PC-3 (cell line): ENCODE measurements around the gene ZNF343. TPM values are rescaled to one million over a fixed set of nuclear protein-coding genes. Genes with fewer than 3 reads are reported as not detected.

Experiments
- ATAC-seq: fragments of 200-7000 bp; cut with Tn5 transposase; 2 replicates; pipeline ENCODE4 v1.9.1; 2020; ENCODE audit warnings: mild to moderate bottlenecking, moderate library complexity
- BruUV-seq: library from RNA; stranded (reverse); fragments of 400-500 nt; replicated peaks from 2 replicates; lab custom pipeline; 2021; lab: Mats Ljungman, UMichigan
- CTCF ChIA-PET: fragments of 300-600 bp; sonication (Branson Sonifier 250); formaldehyde crosslinking; loops from one replicate; lab custom pipeline; 2022; ENCODE audit warnings: antibody characterized with exemption; lab: Charles Lee
- POLR2A ChIA-PET: fragments of 300-600 bp; sonication (Branson Sonifier 250); formaldehyde crosslinking; loops from one replicate; lab custom pipeline; 2022; ENCODE audit warnings: antibody characterized with exemption; ENCODE audit not compliant: unreplicated experiment; lab: Charles Lee
- DNase-seq: peaks from one replicate; pipeline ENCODE4 v3.0.0-alpha.2; 2015
- H2AFZ ChIP-seq: fragments of 300-600 bp; sonication (generic); 2 replicates; pipeline ENCODE4 v1.6.0; 2016; ENCODE audit warnings: antibody characterized with exemption, low read length
- H3F3A ChIP-seq: fragments of 300-600 bp; sonication (generic); one replicate; pipeline ENCODE4 v1.6.0; 2017; ENCODE audit warnings: antibody characterized with exemption, low read length, control low read depth, mild to moderate bottlenecking; ENCODE audit not compliant: unreplicated experiment
- H3K27ac ChIP-seq: fragments of 300-600 bp; sonication (generic); 2 replicates; pipeline ENCODE4 v1.5.1; 2016; ENCODE audit warnings: mild to moderate bottlenecking, low read length
- H3K27me3 ChIP-seq: fragments of 300-600 bp; sonication (generic); 2 replicates; pipeline ENCODE4 v1.6.1; 2016; ENCODE audit warnings: low read length, mixed read lengths
- H3K36me3 ChIP-seq: fragments of 300-600 bp; sonication (generic); 2 replicates; pipeline ENCODE4 v1.6.1; 2016; ENCODE audit warnings: low read depth, mixed run types, low read length, mixed read lengths
- H3K4me1 ChIP-seq: fragments of 300-600 bp; sonication (generic); 2 replicates; pipeline ENCODE4 v1.5.1; 2016; ENCODE audit warnings: low read length; ENCODE audit not compliant: insufficient read depth
- H3K4me2 ChIP-seq: fragments of 300-600 bp; sonication (generic); 2 replicates; pipeline ENCODE4 v1.6.0; 2016; ENCODE audit warnings: low read length
- H3K4me3 ChIP-seq: fragments of 300-600 bp; sonication (generic); 2 replicates; pipeline ENCODE4 v1.5.1; 2016; ENCODE audit warnings: mild to moderate bottlenecking, low read length, mixed read lengths
- H3K79me2 ChIP-seq: fragments of 300-600 bp; sonication (generic); 2 replicates; pipeline ENCODE4 v1.6.1; 2017; ENCODE audit warnings: low read length, mixed read lengths
- H3K9ac ChIP-seq: fragments of 300-600 bp; sonication (generic); 2 replicates; pipeline ENCODE4 v1.6.0; 2016; ENCODE audit warnings: mild to moderate bottlenecking, low read length
- H3K9me2 ChIP-seq: fragments of 300-600 bp; sonication (generic); replicated peaks from 2 replicates; pipeline ENCODE4 v1.6.1; 2016; ENCODE audit warnings: mixed run types, low read length, mixed read lengths
- H3K9me3 ChIP-seq: fragments of 300-600 bp; sonication (generic); 2 replicates; pipeline ENCODE4 v1.6.1; 2016; ENCODE audit warnings: low read length, mixed read lengths
- H4K20me1 ChIP-seq: fragments of 300-600 bp; sonication (generic); 2 replicates; pipeline ENCODE4 v1.6.1; 2016; ENCODE audit warnings: low read length, mixed read lengths
- CTCF ChIP-seq: fragments of 300-600 bp; sonication (generic); conservative IDR thresholded peaks from 2 replicates; pipeline ENCODE4 v1.5.1; 2017; ENCODE audit warnings: antibody characterized with exemption, low read depth, mild to moderate bottlenecking, low read length
- EZH2 ChIP-seq: fragments of 300-600 bp; sonication (generic); IDR thresholded peaks from one replicate; pipeline ENCODE4 v1.6.1; 2017; ENCODE audit warnings: antibody characterized with exemption, mild to moderate bottlenecking, low read length; ENCODE audit not compliant: unreplicated experiment
- EZH2phosphoT487 ChIP-seq: fragments of 300-600 bp; sonication (generic); IDR thresholded peaks from 2 replicates; pipeline ENCODE4 v1.6.1; 2018; ENCODE audit warnings: mild to moderate bottlenecking, antibody characterized with exemption, low read length, borderline replicate concordance
- intact Hi-C: fragments of 100-400 bp; cut with micrococcal nuclease; formaldehyde crosslinking; loops from 2 replicates; pipeline ENCODE4 v1.9.0; 2023
- total RNA-seq: library from RNA; depleted of rRNA; stranded (reverse); fragments of >200 nt; gene quantifications from 2 replicates; pipeline ENCODE4 v1.2.3, GENCODE V29; 2014

The ZNF343 gene
- total RNA-seq, 1 experiment from 2014 or later = 7.7 TPM

GRCh38 chr20:2541940-2542339, 33.2 kb upstream of the ZNF343 start:
- no peaks in the 10 kb centered on the region for H3K4me1 ChIP-seq
- no peak overlapping the region for H3K9ac ChIP-seq
- no peaks in the 10 kb centered on the region for H4K20me1 ChIP-seq
- no peaks in the 10 kb centered on the region for H3K79me2 ChIP-seq
- no peak overlapping the region for H3K4me3 ChIP-seq
- ChIA-PET CTCF (no interaction called here), POLR2A (interaction anchor here (0.5 kb wide), 1 partner anchor 82 kb away, joined by 3 read pairs; no protein-coding TSS in a partner anchor)
- intact Hi-C loops = no loop called here
- no peaks in the 10 kb centered on the region for H3F3A ChIP-seq
- H3K27me3 ChIP-seq = peaks cover 85% of the 10 kb centered on the region
- no peaks in the 10 kb centered on the region for H3K9me3 ChIP-seq
- no peak for ATAC-seq
- no peaks in the 10 kb centered on the region for H3K36me3 ChIP-seq
- no TSS peak for BruUV-seq
- DNase-seq = no peak
- H3K4me2 ChIP-seq = no peak overlapping the region
- no peak overlapping the region for H3K27ac ChIP-seq
- H2AFZ ChIP-seq = no peak overlapping the region
- TF ChIP-seq EZH2phosphoT487 (no peak), EZH2 (no peak), CTCF (no peak)
- no peaks in the 10 kb centered on the region for H3K9me2 ChIP-seq

GRCh38 chr20:2538931-2539720, 30.4 kb upstream of the ZNF343 start:
- Histone ChIP-seq H2AFZ (no peak overlapping the region), H3K4me1 (no peaks in the 10 kb centered on the region), H3K9me3 (no peaks in the 10 kb centered on the region), H3K9ac (no peak overlapping the region), H3K4me2 (no peak overlapping the region), H3F3A (no peaks in the 10 kb centered on the region), H4K20me1 (no peaks in the 10 kb centered on the region), H3K79me2 (no peaks in the 10 kb centered on the region), H3K27me3 (peaks cover 87% of the 10 kb centered on the region), H3K27ac (no peak overlapping the region), H3K36me3 (no peaks in the 10 kb centered on the region), H3K4me3 (no peak overlapping the region), H3K9me2 (no peaks in the 10 kb centered on the region)
- TF ChIP-seq CTCF = no peak
- no peak for TF ChIP-seq EZH2
- TF ChIP-seq EZH2phosphoT487 = no peak
- CTCF ChIA-PET = no interaction called here
- POLR2A ChIA-PET = interaction anchor here (0.8 kb wide), 1 partner anchor 22 kb away, joined by 16 read pairs; no protein-coding TSS in a partner anchor
- DNase-seq (no peak), ATAC-seq (no peak)
- BruUV-seq = no TSS peak
- intact Hi-C loops = no loop called here

- H3K79me2 ChIP-seq = no peaks in the 10 kb centered on the region
- ChIA-PET POLR2A (no interaction called here), CTCF (no interaction called here)
- no peaks in the 10 kb centered on the region for H3K9me2 ChIP-seq
- intact Hi-C loops = no loop called here
- H3K36me3 ChIP-seq = no peaks in the 10 kb centered on the region
- H3K4me2 ChIP-seq = no peak overlapping the region
- TF ChIP-seq EZH2 = no peak
- TF ChIP-seq CTCF = no peak
- no peak for TF ChIP-seq EZH2phosphoT487
- ATAC-seq (no peak), DNase-seq (no peak)
- no peak overlapping the region for H3K9ac ChIP-seq
- H2AFZ ChIP-seq = no peak overlapping the region
- no peak overlapping the region for H3K27ac ChIP-seq
- H3K27me3 ChIP-seq = peaks cover 91% of the 10 kb centered on the region
- no peaks in the 10 kb centered on the region for H3K4me1 ChIP-seq
- no peaks in the 10 kb centered on the region for H3F3A ChIP-seq
- H4K20me1 ChIP-seq = no peaks in the 10 kb centered on the region
- H3K4me3 ChIP-seq = no peak overlapping the region
- no TSS peak for BruUV-seq
- no peaks in the 10 kb centered on the region for H3K9me3 ChIP-seq
Measured at GRCh38 chr20:2538356-2538755, 29.6 kb upstream of the ZNF343 start.
